ENCODE data around the gene POLR3H. TPM values are rescaled to one million over a fixed set of nuclear protein-coding genes. Genes with fewer than 3 reads are reported as not detected.
"Not testable (repeated sequence)": the region's sequence is repeated elsewhere in the genome, so short reads cannot be mapped to it uniquely, and the experiment has no call there.

Gene POLR3H
- total RNA-seq, 4 donors from 2014 or later = 20.9 to 28.2 (median 23.0) TPM

- no peak for DNase-seq (ENCODE audit: extremely low spot score)
- intact Hi-C loops (cut with DNase I) = no loop called here
- Histone ChIP-seq H3K9me3 (no peaks in the 10 kb centered on the region), H3K27ac (replicated peaks in 1 of 4) (peak overlapping the region; percentile 51 to 76 (median 74)), H3K4me3 (no peak overlapping the region), H3K27me3 (no peaks in the 10 kb centered on the region), H3K4me1 (peaks cover 36 to 82% (median 76%) of the 10 kb centered on the region in 4 donors), H3K36me3 (peaks cover 0 to 3% (median 0%) of the 10 kb centered on the region in 4 donors)
- TF ChIP-seq POLR2AphosphoS5 (IDR thresholded peaks at IDR 0.05) = no peak
- no peak for TF ChIP-seq POLR2A (IDR thresholded peaks at IDR 0.05; ENCODE audit: low read depth)
- TF ChIP-seq EP300 (IDR thresholded peaks at IDR 0.05) = no peak
- no peak for TF ChIP-seq CTCF (IDR thresholded peaks at IDR 0.05)
- 79% methylated on average over 4 of the region's 4 CpGs for WGBS
Observed at GRCh38 chr22:41562461-41562860, 18.2 kb upstream of the POLR3H start.

GRCh38 chr22:41561788-41562187 is 17.5 kb upstream of the POLR3H start:
- DNase-seq (ENCODE audit: extremely low spot score) = no peak
- H3K9me3 ChIP-seq = no peaks in the 10 kb centered on the region
- peak overlapping the region; percentile 74 to 76 (median 75) for H3K27ac ChIP-seq (replicated peaks in 1 of 4)
- TF ChIP-seq CTCF (IDR thresholded peaks at IDR 0.05) (no peak), POLR2AphosphoS5 (IDR thresholded peaks at IDR 0.05) (no peak), EP300 (IDR thresholded peaks at IDR 0.05) (no peak), POLR2A (IDR thresholded peaks at IDR 0.05; ENCODE audit: low read depth) (no peak)
- 100% methylated on average over 2 of the region's 5 CpGs for WGBS
- peaks cover 37 to 82% (median 78%) of the 10 kb centered on the region in 4 donors for H3K4me1 ChIP-seq
- H3K36me3 ChIP-seq = peaks cover 0 to 3% (median 0%) of the 10 kb centered on the region in 4 donors
- intact Hi-C loops (cut with DNase I) = no loop called here
- H3K27me3 ChIP-seq = no peaks in the 10 kb centered on the region
- peak overlapping the region; percentile 46 to 60 (median 48) for H3K4me3 ChIP-seq

- DNase-seq (ENCODE audit: extremely low spot score) = no peak
- intact Hi-C loops (cut with DNase I) = no loop called here
- TF ChIP-seq CTCF (IDR thresholded peaks at IDR 0.05) (no peak), EP300 (IDR thresholded peaks at IDR 0.05) (no peak), POLR2A (IDR thresholded peaks at IDR 0.05; ENCODE audit: low read depth) (no peak), POLR2AphosphoS5 (IDR thresholded peaks at IDR 0.05) (no peak)
- Histone ChIP-seq H3K27ac (replicated peaks in 1 of 4) (peak overlapping the region; percentile 74 to 76 (median 75)), H3K4me3 (peak overlapping the region; percentile 46 to 60 (median 48)), H3K4me1 (peaks cover 38 to 81% (median 79%) of the 10 kb centered on the region in 4 donors), H3K9me3 (no peaks in the 10 kb centered on the region), H3K36me3 (peaks cover 0 to 3% (median 0%) of the 10 kb centered on the region in 4 donors), H3K27me3 (no peaks in the 10 kb centered on the region)
- WGBS = 42% methylated on average over 9 of the region's 10 CpGs
Observed at GRCh38 chr22:41561335-41561734, 17.1 kb upstream of the POLR3H start.

GRCh38 chr22:41560095-41560471 is 15.8 kb upstream of the POLR3H start:
- peaks cover 0 to 3% (median 0%) of the 10 kb centered on the region in 4 donors for H3K36me3 ChIP-seq
- peak overlapping the region; percentile 74 to 76 (median 75) for H3K27ac ChIP-seq (replicated peaks in 1 of 4)
- intact Hi-C loops (cut with DNase I) = no loop called here
- H3K27me3 ChIP-seq = no peaks in the 10 kb centered on the region
- H3K9me3 ChIP-seq = no peaks in the 10 kb centered on the region
- H3K4me3 ChIP-seq = peak overlapping the region; percentile 46 to 60 (median 48)
- 42% methylated on average over 6 of the region's 6 CpGs for WGBS
- TF ChIP-seq POLR2AphosphoS5 (IDR thresholded peaks at IDR 0.05) (no peak), CTCF (IDR thresholded peaks at IDR 0.05) (no peak)
- peaks cover 32 to 79% (median 70%) of the 10 kb centered on the region in 4 donors for H3K4me1 ChIP-seq
- DNase-seq (ENCODE audit: extremely low spot score) = no peak

GRCh38 chr22:41558241-41558630 is 14.0 kb upstream of the POLR3H start:
- H3K27me3 ChIP-seq; intact Hi-C loops (cut with DNase I); H3K9me3 ChIP-seq; H3K4me3 ChIP-seq; H3K36me3 ChIP-seq; DNase-seq (ENCODE audit: extremely low spot score): not testable (repeated sequence)
- H3K4me1 ChIP-seq = peaks cover 24 to 69% (median 58%) of the 10 kb centered on the region in 4 donors
- 84% methylated on average over 13 of the region's 13 CpGs for WGBS
- H3K27ac ChIP-seq (replicated peaks in 1 of 4) = peak overlapping the region; percentile 54 to 72 (median 66)
